Stimulated activated CD4-positive, alpha-beta T cell treated with anti-CD3 and anti-CD28 coated beads, TNF-alpha, amount 100 ng/mL, for 24 hours (primary cell): ENCODE results near the gene KCNK7.

Experiments used
- DNase-seq, 3 experiments: peaks; one replicate each; pipeline ENCODE4 v3.0.0-alpha.2; 2020; ENCODE audit warnings: low read depth in 3 of 3

KCNK7 gene

DNA sequence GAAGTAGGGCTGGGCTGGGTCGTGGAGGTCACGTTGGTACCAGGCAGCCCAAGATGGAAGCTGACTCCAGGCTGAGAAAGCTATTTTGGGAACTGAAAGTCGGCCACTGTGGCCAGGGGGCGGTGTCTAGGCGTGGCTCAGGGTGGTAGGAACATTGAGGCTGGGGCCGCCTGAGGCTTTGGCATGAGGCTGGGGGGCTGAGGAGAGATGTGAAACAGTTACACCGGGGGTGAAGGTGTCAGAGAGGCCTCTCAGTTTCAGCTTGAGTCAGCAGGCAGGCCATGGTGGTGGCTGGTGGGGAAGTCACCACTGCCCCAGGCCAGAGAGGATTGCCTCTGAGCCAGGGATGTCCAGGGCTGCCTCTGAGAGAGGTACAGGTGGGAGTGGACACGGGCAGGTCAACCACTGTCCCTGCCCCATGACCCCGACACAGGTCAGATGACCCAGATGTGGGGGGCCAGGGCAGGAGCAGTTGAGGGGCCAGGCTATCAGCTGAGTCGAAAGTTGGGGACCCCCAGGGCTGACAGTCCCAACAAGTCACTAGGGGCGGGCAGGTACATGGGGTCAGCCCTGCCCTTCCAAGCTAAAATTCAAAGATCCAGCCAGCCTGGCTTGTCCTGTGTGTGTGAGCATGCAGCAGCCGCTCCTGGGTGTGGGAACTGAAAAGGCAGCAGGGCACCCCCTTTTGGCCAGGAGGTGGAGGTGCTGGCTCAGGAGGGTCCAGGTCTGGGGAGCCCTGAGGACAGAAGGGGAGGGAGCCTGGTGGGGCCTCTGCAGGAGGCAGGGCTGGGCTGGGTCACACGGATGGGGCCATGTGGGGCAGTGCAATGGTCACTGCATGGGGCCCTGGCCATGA is 7.2 kb downstream of the KCNK7 start:
- DNase-seq: peak in 2 of 3 experiments; percentile 53 to 79

DNA sequence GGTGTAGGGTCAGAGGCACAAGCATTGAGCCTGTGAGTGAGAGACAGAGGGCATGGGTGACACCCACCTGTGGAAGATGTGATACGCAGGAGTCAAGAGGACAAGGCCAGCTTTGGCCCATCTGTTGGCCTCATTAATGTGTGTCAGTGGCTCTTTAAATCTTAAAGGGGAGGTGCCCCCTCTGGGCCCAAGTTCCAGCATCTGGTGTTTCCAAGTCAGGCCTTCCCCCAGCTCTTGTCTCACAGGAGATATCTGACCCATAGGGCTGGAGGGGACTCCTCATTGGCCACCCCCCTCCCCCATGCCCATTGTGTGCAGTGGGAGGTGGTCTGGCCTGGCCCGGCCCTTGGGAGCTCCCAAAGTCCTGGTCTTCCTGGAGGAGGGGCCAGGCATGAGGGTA is 8.9 kb downstream of the KCNK7 start:
- DNase-seq: no peak

DNA sequence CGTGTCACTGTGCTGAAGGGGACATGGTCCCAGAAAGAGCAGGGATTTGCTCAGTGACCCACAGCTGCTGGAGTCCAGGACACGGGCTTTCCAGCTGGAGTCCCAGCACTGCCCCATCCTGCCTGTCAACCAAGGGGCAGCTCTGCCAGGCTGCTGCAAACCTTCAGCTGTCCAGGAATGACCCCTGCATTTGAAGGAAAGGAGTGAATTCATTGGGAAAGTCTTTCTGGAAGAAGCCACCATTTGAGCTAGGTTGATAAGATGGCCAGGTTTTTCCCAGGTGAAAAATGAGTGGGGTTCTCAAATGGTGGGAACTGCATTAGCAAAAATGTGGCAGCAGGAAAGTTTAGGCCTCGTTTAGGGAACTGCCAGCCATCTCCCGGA is 9.4 kb downstream of the KCNK7 start:
- no peak for DNase-seq

DNA sequence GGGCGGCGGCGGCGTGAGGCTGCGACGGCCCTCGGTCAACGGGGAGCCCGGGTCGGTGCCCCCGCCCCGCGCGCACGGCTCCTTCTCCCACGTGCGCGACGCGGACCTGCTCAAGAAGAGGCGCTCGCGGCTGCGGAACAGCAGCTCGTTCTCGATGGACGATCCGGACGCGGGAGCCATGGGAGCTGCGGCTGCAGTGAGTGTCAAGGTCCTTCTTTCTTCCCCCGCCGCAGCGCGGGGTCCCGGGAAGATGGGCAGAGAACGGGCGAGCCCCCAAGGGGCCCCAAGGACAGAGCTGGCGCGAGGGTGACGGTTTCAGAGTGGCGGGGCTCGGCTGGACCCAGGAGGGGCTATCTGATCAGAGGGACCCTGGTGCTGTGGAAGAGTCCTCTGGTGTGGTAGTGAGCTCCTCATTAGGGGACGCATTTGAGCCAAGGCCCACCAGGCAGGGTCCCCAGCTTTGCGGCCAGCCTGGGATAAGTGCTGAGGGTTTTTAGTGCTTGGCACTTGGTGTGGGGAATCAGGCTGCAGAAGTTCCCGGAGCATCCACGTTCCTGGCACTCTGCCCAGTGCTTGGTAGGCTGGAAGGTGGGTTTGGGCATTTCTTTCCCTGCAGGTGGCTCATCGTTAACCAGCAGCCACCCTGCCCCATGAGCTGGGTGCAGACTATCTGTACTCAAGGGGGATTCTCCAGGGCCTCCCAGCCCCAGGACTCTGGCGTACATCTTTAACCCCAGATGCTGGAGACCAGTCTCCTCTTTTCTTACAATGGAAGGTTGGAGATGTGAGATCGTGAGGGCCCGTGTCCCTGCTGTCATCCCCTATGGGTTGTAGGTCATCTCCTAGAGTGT is 10.0 kb downstream of the KCNK7 start:
- no peak for DNase-seq

DNA sequence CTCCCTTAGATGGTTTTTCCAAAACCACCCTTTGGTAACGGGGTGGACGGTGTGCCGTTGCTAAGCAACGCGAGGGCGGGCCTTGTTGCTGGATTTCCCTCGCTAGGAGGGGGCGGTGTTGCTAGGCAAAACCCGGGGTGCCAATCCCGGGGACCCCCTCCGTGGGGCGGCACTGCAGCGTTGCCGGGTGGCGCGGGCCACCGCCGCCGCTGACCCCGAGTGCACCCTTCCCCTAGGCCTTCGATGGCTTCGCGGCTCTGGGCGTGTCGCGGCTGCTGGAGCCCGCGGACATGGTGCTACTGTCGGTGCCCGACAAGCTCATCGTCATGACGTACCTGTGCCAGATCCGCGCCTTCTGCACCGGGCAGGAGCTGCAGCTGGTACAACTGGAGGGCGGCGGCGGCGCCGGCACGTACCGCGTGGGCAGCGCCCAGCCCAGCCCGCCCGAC is 10.9 kb downstream of the KCNK7 start:
- DNase-seq: no peak

DNA sequence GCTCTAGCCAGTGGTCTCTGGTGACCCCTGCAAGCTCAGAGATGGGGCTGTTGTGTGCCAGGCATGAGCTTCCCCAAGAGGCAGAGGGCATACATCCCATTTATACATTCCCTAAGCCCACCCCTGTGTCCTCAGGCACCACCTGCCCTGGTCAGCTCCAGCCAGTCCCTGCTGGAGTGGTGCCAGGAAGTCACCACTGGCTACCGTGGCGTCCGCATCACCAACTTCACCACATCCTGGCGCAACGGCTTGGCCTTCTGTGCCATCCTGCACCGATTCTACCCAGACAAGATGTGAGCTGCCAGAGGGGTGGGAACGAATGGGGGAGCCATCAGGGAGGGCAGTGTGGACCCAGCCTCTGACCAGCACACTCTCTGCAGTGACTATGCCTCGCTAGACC is 11.5 kb downstream of the KCNK7 start:
- no peak for DNase-seq

DNA sequence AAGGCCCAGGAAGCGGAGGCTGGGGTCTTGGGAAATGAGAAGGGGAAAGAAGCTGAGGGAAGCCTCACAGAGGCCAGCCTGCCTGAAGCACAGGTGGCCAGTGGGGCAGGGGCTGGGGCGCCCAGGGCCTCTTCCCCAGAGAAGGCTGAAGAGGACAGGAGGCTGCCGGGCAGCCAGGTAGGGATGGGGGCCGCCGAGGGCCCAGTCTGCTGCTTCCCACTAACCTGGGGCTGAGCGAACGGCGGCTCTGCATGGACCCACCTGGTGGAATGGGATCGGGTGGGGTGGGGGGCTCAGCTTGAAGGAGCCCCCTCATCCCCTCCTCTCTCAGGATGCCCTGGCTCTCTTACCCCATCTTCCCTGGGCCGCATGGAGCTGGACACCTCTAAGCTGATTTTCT is 12.0 kb downstream of the KCNK7 start:
- DNase-seq: no peak

DNA sequence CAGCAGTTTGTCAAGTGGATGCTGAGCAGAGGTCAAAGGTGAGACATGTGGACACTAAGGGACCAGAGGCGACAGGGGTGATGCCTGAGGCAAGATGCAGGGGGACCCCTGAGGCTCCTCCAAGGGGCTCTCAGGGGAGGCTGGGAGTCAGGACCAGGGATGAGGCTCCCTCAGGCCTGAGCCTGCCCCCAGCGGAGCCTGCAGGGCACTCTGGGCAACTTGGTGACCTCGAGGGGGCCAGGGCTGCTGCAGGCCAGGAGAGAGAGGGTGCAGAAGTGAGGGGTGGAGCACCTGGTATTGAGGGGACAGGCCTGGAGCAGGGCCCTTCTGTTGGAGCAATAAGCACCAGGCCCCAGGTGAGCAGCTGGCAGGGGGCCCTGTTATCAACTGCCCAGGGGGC is 13.7 kb downstream of the KCNK7 start:
- no peak for DNase-seq

DNA sequence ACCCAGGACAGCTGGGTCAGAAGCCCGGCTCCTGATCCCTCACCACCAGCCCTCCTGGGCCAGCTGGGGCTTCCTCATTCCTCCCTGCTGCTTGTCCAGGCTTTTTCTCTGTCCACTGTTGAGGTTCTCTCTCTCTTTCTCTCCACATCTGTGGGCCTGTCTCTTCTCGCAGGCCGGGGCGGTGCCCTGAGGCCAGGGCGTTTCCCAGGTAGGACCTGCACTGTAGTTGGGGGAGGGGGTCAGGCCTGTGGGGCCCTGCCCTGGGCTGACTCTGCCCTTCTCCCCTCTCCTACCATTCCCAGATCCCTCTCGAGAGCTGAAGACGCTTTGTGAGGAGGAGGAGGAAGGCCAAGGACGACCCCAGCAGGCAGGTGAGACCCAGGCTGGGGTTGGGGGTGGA is 14.8 kb downstream of the KCNK7 start:
- no peak for DNase-seq

DNA sequence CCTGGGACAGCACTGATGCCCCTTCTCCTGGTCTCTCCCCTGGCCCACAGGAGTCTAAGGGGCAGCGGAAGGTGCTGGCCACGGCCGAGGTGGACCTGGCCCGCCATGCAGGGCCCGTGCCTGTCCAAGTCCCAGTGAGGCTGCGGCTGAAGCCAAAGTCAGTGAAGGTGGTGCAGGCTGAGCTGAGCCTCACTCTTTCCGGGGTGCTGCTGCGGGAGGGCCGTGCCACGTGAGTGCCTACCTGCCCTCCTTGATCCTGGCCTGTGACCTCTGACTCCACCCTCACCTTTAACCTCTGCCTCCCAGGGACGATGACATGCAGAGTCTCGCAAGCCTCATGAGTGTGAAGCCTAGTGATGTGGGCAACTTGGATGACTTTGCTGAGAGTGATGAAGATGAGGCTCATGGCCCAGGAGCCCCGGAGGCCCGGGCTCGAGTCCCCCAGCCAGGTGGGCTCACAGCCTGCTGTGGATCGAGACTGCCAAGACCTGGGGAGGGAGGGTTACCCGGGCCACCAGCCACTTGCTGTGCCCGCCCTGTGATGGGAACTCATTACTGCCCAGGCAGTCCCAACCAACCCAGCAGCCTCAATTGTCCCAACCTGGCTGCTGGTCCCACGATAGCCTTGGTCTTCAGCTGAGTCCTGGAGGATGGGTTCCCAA is 15.4 kb downstream of the KCNK7 start:
- no peak for DNase-seq

DNA sequence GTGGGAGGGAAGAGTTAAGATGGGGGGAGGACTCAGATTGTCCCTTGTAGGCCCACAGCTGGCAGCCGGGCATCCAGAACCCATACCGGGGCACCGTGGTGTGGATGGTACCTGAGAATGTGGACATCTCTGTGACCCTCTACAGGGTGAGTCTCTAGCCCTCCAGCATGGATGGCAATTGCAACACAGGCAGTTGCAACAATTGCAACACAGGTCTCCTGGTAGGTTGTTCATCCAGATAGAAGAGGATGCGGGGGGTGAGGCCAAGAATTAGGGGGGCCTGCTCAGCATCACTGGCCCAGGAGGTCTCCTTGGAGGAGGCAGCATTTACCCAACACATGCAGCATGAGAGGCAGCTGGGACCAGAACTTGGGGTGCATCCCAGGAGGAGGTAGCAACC is 16.3 kb downstream of the KCNK7 start:
- DNase-seq: no peak

DNA sequence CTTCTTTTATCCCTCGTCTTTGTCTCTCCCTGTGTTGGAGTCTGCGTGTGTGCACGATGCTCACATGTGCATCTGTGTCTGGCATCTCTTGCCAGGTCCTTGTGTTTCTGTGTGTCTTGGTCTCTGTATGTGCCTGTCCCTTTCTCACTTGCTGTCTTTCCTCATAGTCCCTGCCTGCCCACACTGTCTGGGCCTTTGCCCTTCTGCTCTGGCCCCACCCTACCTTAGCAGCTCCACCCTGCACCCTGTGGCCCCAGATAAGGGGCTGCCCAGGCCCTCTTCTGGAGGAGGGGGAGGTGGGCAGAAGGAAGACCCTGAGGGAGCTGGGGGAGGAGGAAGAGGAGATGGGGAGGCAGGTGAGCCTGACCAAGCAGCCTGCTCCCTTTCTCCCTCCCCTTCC is 16.9 kb downstream of the KCNK7 start:
- DNase-seq: no peak

DNA sequence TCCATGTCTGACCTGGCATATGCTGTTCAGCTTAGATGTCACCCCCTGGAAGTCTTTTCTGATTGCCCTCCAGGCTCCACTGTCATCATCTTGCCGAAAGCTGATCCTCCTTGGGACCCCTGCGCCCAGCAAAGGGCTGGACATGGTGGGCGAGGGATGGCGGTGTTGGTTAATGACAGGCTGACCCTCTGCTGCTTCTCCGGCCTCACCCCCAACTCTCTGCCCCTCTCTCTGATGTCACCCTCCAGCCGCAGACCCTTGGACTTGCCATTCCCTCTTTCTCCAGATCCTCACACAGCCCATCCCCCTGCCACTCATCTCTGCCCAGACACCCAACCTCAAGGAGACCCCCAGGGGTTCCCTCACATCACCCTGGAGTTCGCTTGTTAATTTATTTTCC is 17.5 kb downstream of the KCNK7 start:
- no peak for DNase-seq

DNA sequence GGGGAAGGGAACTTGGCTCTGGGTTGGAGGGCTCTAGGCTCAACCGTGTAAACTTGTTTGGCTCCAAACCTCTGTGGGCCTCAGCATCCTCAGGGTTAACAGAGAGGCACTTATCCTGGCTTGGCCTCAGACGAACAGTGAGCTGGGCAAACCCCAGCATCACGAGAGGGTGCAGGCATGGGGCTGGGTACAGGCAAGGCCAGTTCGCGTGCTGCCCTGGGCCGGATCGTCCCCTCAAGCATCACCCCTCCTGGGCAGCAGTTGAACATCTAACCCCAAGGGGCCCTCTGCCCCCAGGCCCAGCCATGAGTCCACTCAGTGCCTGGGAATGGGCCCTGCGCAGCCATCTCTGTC is 17.9 kb downstream of the KCNK7 start:
- DNase-seq: no peak

DNA sequence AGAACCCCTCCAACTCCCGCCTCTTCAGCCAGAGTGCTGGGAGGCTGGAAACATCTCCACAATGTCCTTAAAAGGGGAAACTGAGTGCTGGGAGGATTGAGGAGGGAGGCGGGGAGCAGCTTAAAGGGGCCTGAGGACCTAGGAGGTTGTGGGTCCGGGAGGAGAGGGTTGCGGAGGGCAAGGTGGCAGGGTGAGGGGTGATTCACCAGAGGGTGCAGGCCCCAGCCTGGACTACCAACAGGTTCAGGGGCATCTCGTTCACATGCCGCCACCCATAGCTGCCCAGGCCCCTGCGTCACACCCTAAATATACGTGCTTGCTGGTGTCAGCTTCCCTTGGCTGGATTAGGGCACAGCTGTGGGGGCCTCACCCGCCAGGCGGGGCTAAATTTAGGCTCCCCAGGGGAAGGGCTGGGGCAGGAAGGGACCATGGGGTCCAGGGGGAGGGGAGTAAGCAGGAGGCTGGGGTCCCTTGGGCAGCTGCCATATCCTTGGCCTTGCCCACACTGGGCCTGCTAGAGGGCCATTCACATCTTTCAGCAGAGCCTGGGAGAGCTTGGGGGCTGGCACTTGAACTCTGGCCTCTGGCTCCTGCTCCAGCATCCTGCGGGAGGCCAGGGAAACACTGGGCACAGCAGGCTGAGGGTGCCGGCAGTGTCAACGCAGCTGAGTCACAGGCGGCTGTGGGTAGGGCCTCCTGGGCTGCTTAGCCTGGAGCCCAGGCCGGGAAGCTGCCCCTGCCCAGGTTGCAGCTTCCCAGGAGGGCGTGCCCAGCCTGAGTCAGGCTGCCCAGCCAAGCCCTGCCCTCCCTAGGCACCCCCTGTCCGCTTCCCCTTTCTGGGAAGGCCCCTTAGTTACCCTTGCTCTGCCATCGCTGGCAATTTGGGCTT is 18.5 kb downstream of the KCNK7 start:
- DNase-seq: no peak

DNA sequence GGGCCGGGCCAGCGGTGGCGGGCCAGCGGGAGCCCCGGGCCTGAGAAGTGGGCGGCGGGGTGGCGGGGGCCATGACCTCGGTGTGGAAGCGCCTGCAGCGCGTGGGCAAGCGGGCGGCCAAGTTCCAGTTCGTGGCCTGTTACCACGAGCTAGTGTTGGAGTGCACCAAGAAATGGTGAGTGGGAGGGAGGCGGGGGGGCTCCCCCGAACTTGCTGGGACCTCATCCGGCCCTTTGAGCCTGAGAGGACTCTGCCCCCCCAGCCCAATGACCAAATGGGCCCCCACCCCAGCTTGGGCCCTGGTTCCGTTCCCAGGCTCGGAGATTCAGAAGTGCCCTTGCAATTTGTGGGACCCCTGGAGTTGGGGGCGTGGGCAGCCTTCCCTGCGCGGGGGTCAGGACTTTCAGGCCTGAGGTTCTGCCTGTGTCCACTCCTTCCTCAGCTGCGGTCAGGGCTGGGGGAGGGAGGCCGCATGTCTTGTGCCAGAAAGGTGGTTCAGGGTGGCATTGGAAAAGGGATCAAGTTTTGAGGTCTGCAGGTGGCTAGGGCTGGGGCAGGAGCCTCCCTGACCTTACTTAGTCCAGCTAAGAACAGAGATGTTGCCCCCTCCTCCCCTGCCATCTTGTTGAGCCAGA is 19.3 kb downstream of the KCNK7 start:
- DNase-seq: no peak

DNA sequence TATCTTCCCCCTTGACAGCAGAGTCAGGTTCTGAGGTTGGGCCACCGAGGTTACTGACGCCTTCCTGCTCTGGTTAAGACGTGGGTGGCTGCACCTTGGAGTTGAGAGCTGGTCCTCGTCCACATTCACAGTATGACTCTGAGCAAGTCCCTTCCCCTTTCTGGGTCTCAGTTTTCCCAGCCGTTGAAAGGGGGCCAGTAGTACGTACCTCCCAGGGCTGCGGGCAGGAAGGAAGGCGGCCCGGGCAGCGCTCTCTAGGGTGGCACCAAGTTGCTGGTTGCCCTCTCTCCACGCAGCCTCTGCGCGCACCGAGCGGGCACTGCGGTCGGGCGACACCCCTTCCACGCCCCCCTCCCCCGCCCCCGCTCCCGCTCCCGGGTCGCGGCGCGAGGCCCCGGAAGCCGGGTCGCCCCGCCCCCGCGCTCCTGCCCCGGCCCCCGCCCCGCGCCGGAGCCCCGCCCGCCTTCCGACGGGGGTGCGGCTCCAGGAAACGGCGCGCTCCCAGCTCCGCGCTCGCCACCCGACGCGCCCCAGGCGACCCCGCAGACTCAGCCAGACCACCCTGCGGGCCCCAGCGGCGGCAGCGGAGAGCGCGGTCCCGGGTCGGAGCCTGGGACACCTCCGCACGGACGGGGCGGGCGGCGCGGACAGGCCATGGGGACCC is 19.9 kb downstream of the KCNK7 start, which contains the start of gene EHBP1L1:
Gene EHBP1L1, plus strand, starts transcription at position 486 of the 664 bp plus-strand sequence. CDS start 250 bp downstream, outside the sequence.
- DNase-seq: peak in 2 of 3 experiments; percentile 49 to 77

DNA sequence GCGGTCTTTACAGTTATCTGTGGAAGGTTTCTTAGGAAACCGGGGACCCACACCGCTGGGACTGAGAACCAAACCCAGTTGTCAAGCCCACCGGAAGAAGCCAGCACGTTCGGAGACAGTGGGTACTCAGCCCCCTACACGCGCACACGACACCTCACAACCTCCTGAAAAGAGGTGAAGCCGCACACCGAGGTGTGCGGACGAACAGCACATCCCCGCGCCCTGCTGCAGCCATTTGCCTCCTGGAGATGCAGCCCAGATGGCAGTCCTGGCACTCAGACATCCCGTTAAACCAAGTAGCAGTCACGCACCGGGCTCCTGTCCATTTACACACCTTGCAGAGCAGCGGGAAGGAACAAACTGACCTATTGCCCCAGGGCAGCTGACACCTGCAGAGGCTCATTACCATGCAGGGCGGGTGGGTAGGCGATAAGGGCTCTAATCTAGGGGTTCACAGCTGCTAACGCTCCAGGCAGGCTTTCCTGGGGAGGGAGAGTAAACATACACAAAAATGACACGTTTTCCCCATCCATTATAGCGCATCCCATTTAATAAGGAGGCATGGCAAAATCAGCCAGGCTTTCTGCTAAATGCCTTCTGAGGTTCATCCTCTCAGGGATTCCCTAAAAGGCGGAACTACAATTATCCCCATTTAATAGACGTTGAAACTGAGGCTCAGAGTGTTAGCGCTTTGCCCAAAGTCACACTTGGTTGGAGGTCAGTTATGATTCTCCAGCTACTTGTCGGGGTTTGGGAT is 20.6 kb downstream of the KCNK7 start:
- no peak for DNase-seq

DNA sequence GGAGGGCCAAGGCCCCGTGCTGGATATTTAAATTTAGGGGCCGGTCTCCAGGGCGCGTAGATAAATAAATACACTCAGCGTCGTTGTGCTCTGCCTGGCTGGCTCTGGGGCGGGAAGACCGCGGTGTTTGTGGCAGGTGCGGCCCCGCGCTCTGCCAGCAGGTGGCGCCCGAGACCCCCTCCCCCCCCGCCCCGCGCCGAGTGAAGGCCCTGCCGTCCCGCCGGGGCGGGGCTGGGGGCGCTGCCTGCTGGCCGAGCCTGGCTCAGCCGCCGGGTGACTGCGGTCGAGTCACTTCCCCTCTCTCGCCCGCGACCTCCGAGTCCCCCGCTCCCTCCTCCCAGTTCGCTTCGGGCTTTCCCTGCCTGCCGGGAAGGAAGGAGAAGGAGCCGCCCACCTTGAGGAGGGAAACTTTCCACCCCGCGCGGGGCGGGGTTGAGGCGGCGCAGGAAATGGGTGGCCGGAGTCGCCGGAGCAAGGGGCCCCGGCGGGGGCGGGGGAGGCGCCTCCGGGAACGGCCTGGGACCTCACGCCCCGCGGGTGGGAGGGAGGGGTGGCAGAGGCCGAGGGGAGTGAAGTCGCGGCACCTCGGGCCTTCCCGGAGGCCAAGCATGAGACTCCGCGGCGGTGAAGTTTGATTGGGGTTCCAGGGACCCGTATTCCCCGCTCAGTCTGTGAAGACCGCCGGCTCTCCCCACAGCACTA is 21.3 kb downstream of the KCNK7 start:
- DNase-seq: peak; percentile 64 to 96 (median 74)
